Thyroid gland (tissue), 4 donors: ENCODE results near the gene TBC1D22A.

Experiments
- CTCF ChIP-seq, 6 experiments: fragments of 200-600 bp in 3 of 6; fragments of 450-650 bp in 3 of 6; sonication (generic) in 3 of 6; IDR thresholded peaks; one replicate each; pipeline ENCODE4 v1.5.1; 2016 to 2019; ENCODE audit warnings: antibody characterized with exemption in 6 of 6, mild to moderate bottlenecking in 2 of 6, inconsistent platforms in 1 of 6, moderate library complexity in 1 of 6
- POLR2A ChIP-seq, 2 donors: fragments of 450-650 bp; IDR thresholded peaks; one replicate each; pipeline ENCODE4 v1.6.1; 2017; ENCODE audit warnings: antibody characterized with exemption in 2 of 2, mild to moderate bottlenecking in 2 of 2, moderate library complexity in 1 of 2

- TF ChIP-seq POLR2A (IDR thresholded peaks at IDR 0.05) (no peak), CTCF (IDR thresholded peaks at IDR 0.05) (no peak)
Measured at GRCh38 chr22:47054231-47055072, 292.0 kb downstream of the TBC1D22A start.
